T1000 (cell line): ENCODE measurements around the gene ANKS1B.
"Not testable (repeated sequence)": the region's sequence is repeated elsewhere in the genome, so short reads cannot be mapped to it uniquely, and the experiment has no call there.

Experiments
- DNase-seq: peaks from one replicate; lab custom pipeline; 2025; ENCODE audit warnings: mixed read lengths; lab: John Stamatoyannopoulos, UW

Gene ANKS1B

DNA sequence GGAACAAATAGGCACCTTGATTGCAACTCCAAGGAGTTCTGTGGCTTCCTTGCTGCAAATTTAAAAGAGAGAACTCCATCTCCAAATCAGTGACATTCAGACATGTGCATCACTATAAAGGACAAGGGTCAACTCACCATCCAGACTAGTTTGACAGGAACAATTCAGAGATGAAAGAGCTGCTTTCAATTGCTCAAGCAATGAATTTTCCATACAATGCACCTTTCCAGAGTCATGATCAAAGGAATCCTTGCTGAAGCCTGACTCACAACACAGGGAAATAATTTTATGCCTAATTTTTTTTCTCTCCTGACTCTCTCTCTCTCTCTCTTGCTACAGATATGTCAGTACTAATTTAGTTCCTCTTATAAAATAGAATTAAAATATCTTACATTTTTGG, 717.7 kb downstream of the ANKS1B start:
- DNase-seq: no peak

DNA sequence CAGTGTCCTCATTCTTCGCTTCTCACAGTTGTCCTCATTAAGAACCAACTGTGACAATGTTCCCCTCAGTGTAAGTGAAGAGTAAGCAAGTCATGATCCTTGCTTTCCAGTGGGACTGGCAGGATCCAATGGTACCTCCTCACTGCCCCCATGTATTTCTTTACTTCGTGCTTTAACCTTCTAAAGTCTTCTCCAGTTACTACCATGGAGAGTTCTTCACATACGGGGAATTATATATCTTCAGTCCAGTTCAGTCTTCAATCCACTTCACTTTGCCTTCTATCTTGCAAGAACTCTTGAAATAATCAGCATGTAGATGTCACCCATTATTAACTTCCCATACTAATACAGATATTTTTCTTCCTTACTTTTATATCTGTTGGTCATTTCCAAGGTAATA, 719.1 kb downstream of the ANKS1B start:
- no peak for DNase-seq

GRCh38 chr12:99261256-99261655, 723.5 kb downstream of the ANKS1B start:
- no peak for DNase-seq

DNA sequence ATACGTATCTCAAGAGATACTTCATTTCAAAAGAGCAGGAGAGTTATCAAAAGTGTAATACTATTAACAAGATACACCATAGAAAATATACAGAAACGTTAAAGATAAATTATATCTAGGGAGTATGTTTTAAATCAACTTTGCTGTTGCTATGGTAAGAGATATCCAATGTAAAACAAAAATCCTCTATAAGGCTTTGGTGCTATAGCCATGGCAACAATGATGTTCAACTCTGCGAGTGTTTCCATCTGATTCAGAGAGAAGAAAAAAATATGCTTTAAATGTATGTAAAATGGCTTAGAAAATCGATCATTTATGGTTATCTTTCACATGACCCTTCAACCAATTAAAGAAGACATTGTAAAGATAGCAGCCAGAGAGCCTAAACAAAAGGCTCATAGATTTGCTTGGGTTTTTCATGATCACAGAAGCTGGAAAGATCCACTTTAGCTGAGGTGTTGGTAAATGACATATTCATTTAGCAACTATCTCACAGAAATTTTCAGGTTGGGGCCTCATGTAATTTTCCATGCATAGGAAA, 724.2 kb downstream of the ANKS1B start:
- no peak for DNase-seq

GRCh38 chr12:99259040-99259934, 725.4 kb downstream of the ANKS1B start:
- DNase-seq: no peak

GRCh38 chr12:99257672-99258071, 727.1 kb downstream of the ANKS1B start:
- DNase-seq: no peak

- no peak for DNase-seq
These were observed 731.7 kb downstream of the ANKS1B start for GRCh38 chr12:99253068-99253467.

DNA sequence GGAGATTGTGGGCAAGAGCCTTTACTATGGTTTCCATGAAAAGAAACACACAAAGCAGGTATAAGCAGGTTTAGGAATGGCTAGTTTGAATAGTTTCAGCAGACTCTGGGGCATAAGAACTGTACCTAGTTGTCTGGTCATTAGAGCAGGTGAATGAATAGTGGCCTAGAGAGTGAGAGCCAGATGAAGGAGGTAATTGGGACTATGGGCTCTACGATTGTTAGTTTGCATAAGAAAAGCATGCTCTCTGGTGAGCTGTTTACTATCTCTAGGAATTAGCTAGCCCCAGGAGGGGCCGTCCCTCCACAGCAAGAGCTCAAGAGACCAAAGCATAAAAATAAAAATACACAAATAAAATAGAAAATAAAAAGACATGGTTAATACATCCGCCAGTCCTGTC, 734.6 kb downstream of the ANKS1B start:
- no peak for DNase-seq

- no peak for DNase-seq
These were observed 735.2 kb downstream of the ANKS1B start for GRCh38 chr12:99249543-99249942.

DNA sequence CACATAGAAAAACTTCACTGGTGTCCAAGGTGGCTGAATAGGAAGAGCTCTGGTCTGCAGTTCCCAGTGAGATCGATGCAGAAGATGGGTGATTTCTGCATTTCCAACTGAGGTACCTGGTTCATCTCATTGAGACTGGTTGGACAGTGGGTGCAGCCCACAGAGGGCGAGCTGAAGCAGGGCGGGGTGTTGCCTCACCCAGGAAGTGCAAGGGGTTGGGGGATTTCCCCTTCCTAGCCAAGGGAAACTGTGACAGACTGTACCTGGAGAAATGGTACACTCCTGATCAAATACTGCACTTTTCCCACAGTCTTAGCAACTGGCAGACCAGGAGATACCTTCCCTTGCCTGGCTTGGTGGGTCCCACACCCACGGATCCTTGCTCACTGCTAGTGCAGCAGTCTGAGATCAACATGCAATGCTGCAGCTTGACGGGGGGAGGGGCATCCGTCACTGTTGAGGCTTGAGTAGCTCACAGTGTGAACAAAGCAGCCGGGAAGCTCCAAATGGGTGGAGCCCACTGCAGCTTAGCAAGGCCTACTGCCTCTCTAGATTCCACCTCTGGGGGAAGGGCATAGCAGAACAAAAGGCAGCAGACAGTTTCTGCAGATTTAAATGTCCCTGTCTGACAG, 746.7 kb downstream of the ANKS1B start:
- DNase-seq: not testable (repeated sequence)

GRCh38 chr12:99235381-99235780, 749.4 kb downstream of the ANKS1B start:
- no peak for DNase-seq

DNA sequence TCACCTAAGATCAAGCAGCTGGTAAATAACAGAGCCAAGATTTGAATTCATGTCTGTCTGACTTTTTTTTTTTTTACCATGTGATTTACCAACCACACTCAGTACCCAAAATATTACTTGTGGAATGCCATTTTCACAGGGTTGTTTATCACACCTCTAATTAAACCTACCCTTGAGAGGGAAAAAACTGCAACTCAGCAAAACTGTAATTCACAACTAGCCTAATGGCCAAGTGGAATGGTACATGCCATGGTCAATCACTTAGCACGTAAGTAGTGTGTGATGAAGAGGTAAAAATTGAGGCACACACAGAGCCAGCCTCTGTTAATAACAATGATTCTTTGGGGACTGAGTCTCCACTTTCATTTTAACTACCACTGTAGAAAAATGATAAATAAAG, 750.0 kb downstream of the ANKS1B start:
- no peak for DNase-seq

DNA sequence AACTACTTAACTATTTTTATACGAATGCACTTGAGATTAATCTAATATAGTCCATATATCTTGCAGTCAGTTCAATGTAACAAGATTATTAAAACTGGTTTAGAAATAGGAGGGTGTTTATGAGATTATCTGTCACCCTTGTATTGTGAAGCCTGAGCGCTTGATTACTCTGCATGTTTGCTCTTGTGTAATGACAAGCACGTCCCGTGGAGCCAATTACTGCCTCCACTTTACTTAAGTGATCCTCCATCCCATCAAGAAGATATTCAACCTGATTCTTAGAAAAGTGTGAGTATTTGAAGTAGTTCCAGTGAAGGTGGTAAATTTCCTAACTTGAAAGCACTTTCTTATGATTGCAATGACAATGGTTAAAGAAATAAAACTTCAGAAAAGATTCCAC, 752.4 kb downstream of the ANKS1B start:
- DNase-seq: no peak

DNA sequence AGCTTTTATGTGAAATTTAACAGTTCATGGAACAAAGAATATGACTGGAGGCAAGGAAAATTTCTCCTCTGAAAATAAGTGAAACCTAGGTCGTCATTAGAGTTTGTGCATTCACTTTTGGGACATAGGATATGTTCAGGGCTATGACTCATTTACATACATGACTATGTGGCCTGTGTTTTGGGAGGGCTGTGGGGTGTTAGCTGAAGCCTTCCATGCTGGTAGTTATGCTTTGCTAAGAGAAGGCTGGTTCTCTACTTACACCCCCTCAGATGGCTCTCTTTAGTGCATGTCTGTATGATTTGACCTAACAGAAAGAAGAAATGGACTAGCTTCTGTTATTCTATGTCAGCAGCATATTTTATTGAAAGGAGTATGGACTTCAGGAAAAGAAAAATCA, 753.7 kb downstream of the ANKS1B start:
- DNase-seq: no peak

GRCh38 chr12:99224237-99224636, 760.5 kb downstream of the ANKS1B start:
- no peak for DNase-seq

DNA sequence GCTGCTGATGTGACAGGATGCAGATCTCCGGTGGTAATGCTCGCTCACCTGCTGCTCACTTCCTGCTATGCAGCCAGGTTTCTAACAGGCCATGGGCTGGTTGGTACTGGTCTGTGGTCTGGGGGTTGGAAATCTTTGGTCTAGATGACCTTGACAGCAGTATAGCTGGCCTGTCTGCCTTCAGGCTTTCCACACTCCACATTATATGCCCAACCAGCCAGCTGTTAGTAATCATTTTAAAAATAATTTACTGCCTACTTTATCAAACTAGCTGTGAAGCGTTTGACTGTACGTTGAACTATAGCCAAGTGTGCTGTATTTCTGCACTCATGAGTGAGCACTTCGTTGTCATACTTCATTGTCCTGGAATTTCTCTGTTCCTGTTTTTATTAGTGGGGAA, 761.2 kb downstream of the ANKS1B start:
- no peak for DNase-seq

GRCh38 chr12:99213047-99213446, 771.7 kb downstream of the ANKS1B start:
- no peak for DNase-seq

DNA sequence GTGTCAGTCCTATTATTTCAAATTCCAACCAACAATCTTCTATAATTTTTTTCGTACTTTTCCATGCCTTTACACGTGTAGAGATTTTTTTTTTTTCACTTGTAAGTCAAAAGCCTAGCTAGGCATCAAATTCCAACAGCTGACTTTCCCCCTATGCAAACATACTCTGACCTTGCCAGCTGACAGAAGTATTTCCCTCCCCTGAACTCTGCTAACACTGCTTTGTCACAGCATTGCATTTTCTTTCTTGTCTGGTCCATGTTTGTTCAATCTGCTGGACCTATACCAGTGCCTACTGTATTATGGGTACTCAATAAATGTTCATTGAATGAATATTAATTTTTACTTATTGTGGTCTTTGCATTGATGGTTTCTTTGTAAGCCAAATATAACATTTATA, 772.5 kb downstream of the ANKS1B start:
- no peak for DNase-seq

GRCh38 chr12:99205111-99205510, 779.6 kb downstream of the ANKS1B start:
- DNase-seq: no peak

GRCh38 chr12:99201906-99202645, 782.7 kb downstream of the ANKS1B start:
- DNase-seq: no peak

GRCh38 chr12:99200711-99201384, 783.9 kb downstream of the ANKS1B start:
- no peak for DNase-seq

GRCh38 chr12:99195474-99195873, 789.3 kb downstream of the ANKS1B start:
- DNase-seq: no peak
